ENCODE data around the gene ZFX. TPM values are rescaled to one million over a fixed set of nuclear protein-coding genes. Genes with fewer than 3 reads are reported as not detected.

ZFX gene
- total and polyA plus RNA-seq, 2 of the 8 experiments (the other 6 are each of a cell fraction or from before 2014, with no cell fraction given) = 2.8 to 22.0 TPM

GRCh38 chrX:24178441-24178840 is 28.9 kb downstream of the ZFX start:
- Histone ChIP-seq H3K36me3 (ENCODE audit: control insufficient read depth in 2 of 4, insufficient read depth in 4 of 4, low read length in 3 of 4) (peaks cover 2 to 20% (median 9%) of the 10 kb centered on the region in 4 experiments; a peak in 6 of 8 replicates), H3K4me3 (ENCODE audit: extremely low read depth in 1 of 4, insufficient read depth in 2 of 4, low read depth in 3 of 4, low read length in 4 of 4) (no peak overlapping the region), H3K79me1 (ENCODE audit: low read depth, low read length) (no peaks in the 10 kb centered on the region), H2BK15ac (ENCODE audit: low read length) (no peak overlapping the region), H3K18ac (ENCODE audit: extremely low read depth, low read length) (no peak overlapping the region), H3K23me2 (ENCODE audit: low read depth, low read length) (no peaks in the 10 kb centered on the region), H4K8ac (ENCODE audit: extremely low read depth, insufficient read depth, low read length) (no peak overlapping the region), H3K4ac (replicated peaks; ENCODE audit: insufficient read length, low read depth, low read length) (no peak overlapping the region), H3K14ac (ENCODE audit: insufficient read length) (no peak overlapping the region), H3K9me3 (ENCODE audit: insufficient read depth in 2 of 2, low read depth in 1 of 2, low read length in 1 of 2) (no peaks in the 10 kb centered on the region), H3K27ac (ENCODE audit: low read depth, low read length) (no peak overlapping the region), H3K27me3 (replicated peaks in 1 of 4; ENCODE audit: control insufficient read depth in 3 of 4, extremely low read depth in 1 of 4, insufficient read depth in 3 of 4, low read length in 3 of 4) (no peaks in the 10 kb centered on the region), H2BK120ac (replicated peaks; ENCODE audit: low read depth, low read length) (no peak overlapping the region), H2AFZ (ENCODE audit: low read length) (no peak overlapping the region), H3K56ac (replicated peaks; ENCODE audit: insufficient read length, low read depth, low read length) (no peak overlapping the region), H2BK20ac (ENCODE audit: low read length) (no peak overlapping the region), H3K4me2 (ENCODE audit: insufficient read depth in 1 of 2, low read depth in 2 of 2, low read length in 2 of 2) (no peak overlapping the region), H3K23ac (ENCODE audit: insufficient read length) (no peak overlapping the region), H4K5ac (ENCODE audit: insufficient read length, low read depth, low read length) (no peak overlapping the region), H2BK12ac (ENCODE audit: low read depth, low read length) (no peak overlapping the region), H4K20me1 (replicated peaks in 1 of 2; ENCODE audit: control insufficient read depth in 1 of 2, insufficient read depth in 2 of 2, low read length in 2 of 2) (peaks cover 0 to 2% of the 10 kb centered on the region in 2 experiments), H3K9ac (replicated peaks in 1 of 4; ENCODE audit: extremely low read depth in 1 of 4, low read depth in 3 of 4, low read length in 3 of 4) (no peak overlapping the region), H4K91ac (replicated peaks; ENCODE audit: insufficient read length, low read length) (no peak overlapping the region), H3K79me2 (ENCODE audit: control insufficient read depth in 1 of 2, insufficient read depth in 2 of 2, low read length in 2 of 2) (peaks cover 0 to 29% of the 10 kb centered on the region in 2 experiments; a peak in 2 of 4 replicates), H2BK5ac (ENCODE audit: low read depth, low read length) (no peak overlapping the region), H2AK5ac (ENCODE audit: low read depth, low read length) (no peak overlapping the region), H3K4me1 (replicated peaks in 1 of 4; ENCODE audit: control insufficient read depth in 3 of 4, insufficient read depth in 4 of 4, low read length in 3 of 4) (no peaks in the 10 kb centered on the region)
- DNase-seq (ENCODE audit: low read depth in 1 of 2, low spot score in 2 of 2) (no peak), FAIRE-seq (no peak)
- WGBS, 2 experiments (ENCODE audit: extremely low coverage in 1 of 2, insufficient coverage in 1 of 2, insufficient read length in 1 of 2, insufficient replicate concordance in 2 of 2, low coverage in 1 of 2, low lambda C conversion rate in 2 of 2, missing lambda C conversion rate in 1 of 2) = 88% methylated on average over 6 of the region's 8 CpGs; no CpG with 5 or more reads in 1 of the 2 experiments
- ChIA-PET CTCF (ENCODE audit: partially characterized antibody) (no interaction called here), POLR2A (ENCODE audit: partially characterized antibody) (interaction anchor here (0.9 kb wide), 1 partner anchor 8 kb away, joined by 3 read pairs; no protein-coding TSS in a partner anchor)
- TF ChIP-seq BRCA1 (IDR thresholded peaks at IDR 0.05; ENCODE audit: low read depth, low read length) (no peak), SRF (IDR thresholded peaks at IDR 0.05; ENCODE audit: low read depth, low read length) (no peak), CREB1 (IDR thresholded peaks at IDR 0.05) (no peak), MAX (IDR thresholded peaks at IDR 0.05) (no peak), CBX5 (IDR thresholded peaks at IDR 0.05; ENCODE audit: low read depth, low read length) (no peak), FOSL1 (IDR thresholded peaks at IDR 0.05; ENCODE audit: insufficient read depth, low read depth, low read length) (no peak), EGR1 (IDR thresholded peaks at IDR 0.05; ENCODE audit: borderline replicate concordance, low read depth, low read length) (no peak), TCF12 (IDR thresholded peaks at IDR 0.05; ENCODE audit: low read depth, low read length) (no peak), RAD21 (IDR thresholded peaks at IDR 0.05 in 1 of 2, conservative IDR thresholded peaks at IDR 0.05 in 1 of 2; ENCODE audit: low read depth in 2 of 2, low read length in 2 of 2) (peak; percentile 8 to 9; a peak in 1 of 4 replicates), CHD2 (IDR thresholded peaks at IDR 0.05; ENCODE audit: low read length) (no peak), CBX8 (IDR thresholded peaks at IDR 0.05; ENCODE audit: borderline replicate concordance, low read depth, low read length) (no peak), CTCF (IDR thresholded peaks at IDR 0.05; ENCODE audit: control extremely low read depth in 1 of 3, insufficient read depth in 1 of 3, low read depth in 1 of 3, low read length in 3 of 3) (peak in 1 of 3 experiments; percentile 28; a peak in 1 of 4 replicates)

Data from H1 (cell line).